ENCODE data around the gene MAPK4.

Gene MAPK4

GRCh38 chr18:50719471-50720324 lies 159.8 kb downstream of the MAPK4 start:
- no peak for DNase-seq (ENCODE audit: low read depth, low spot score)

- DNase-seq (ENCODE audit: low read depth, low spot score): no peak
Measured at GRCh38 chr18:50720325-50720674, 160.4 kb downstream of the MAPK4 start.

DNA sequence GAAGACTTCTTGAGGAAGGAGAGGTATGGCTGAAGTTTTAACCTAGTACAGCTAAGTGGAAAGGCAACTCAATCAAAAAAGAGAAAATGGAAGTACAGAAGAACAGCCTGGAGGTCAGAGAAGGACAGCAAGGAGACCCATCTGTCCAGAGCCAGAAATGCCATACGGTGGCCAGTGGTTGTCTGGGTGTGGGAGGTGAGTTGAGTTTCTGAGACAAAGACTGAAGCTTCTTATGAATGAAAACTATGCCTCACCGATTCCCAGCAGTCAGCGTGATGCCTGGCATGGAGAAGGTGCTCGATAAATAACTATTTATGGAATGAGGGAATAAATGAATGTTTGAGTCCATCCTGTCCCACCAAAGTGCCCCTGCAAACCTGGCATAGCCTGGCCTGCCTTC lies 161.1 kb downstream of the MAPK4 start:
- no peak for DNase-seq (ENCODE audit: low read depth, low spot score)

DNA sequence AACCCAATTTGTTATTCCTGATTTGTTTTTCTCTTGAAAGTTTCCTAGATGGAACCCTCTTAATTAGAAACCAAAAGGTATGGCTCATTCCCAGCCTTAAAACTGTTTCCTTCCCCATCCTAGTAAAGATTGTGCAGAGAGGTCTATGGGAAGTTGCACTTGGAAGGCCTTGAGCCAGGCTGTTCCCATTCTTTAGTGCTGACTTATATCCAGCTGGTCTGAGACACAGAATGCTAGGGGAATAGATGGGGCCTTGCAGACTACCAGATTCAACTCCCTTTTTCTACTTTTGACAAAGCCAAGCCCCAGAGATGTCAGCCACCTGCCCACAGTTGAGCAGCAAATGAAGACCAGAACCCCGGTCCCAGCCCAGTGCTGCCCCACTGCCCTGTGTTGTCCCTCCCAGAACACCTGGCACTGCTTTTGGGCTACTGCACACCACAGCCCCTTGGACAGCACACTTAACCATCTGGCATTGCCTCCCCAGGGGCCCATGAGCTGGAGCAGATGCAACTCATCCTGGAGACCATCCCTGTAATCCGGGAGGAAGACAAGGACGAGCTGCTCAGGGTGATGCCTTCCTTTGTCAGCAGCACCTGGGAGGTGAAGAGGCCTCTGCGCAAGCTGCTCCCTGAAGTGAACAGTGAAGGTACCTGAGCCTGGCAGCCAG lies 161.7 kb downstream of the MAPK4 start:
- DNase-seq (ENCODE audit: low read depth, low spot score): no peak

DNA sequence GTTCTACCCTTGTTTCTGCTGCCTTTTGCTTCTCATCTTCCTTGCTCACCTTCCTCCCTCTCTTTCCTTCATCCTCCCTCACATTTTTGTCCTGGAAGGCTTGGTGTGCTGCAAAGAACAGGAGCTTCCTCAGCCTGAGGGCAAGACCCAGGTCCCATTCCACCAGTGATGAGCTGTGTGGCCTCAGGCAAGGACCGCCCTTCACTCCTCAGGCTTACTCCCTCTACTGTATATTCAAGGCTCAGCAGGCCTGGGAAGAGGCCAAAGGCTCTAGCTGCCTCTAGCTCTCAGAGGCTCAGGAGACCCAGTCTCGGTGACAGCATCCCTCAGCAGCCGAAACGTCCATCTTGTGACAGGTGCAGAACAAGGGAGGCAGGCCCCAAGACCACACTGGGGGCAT lies 162.4 kb downstream of the MAPK4 start:
- no peak for DNase-seq (ENCODE audit: low read depth, low spot score)

- no peak for DNase-seq (ENCODE audit: low read depth, low spot score)
Measured at GRCh38 chr18:50724751-50725151, 164.9 kb downstream of the MAPK4 start.

- no peak for DNase-seq (ENCODE audit: low read depth, low spot score)
Measured at GRCh38 chr18:50726960-50727589, 167.2 kb downstream of the MAPK4 start.

DNA sequence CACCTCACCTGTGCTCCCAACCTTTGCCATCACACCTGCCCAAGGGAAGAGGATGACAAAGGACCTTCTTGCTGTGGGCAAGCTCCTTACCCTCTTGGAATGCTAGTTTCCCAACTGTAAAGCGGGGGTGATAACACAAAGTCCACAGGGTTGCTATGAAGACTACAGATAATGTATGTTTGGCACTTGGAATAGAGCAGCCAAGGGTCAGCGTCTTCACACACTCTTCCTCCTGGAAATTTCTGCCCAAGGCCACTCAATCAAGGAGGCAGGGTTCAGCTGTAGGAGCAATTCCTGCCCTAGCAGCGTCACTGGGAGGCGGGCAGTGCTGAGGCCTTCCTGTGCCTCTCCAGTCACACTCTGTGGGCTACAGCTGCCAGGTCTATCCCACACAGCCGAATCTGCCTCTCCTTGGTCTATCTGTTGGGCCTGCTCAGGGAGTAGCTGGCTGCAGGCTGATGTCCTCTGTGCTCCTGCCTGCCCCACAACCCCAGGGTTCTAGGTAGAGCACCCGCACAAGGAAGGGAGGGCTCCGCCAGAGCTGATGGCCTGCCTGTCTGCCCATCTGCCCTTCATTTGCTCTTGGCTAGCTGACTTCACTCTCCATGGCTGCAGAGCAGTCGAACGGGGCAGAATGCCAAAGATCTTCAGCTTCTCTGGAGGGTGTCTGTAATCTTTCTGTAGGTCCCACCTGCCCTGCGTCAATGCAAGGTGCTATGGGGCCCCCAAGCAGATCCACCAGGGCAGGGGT lies 168.0 kb downstream of the MAPK4 start:
- no peak for DNase-seq (ENCODE audit: low read depth, low spot score)

DNA sequence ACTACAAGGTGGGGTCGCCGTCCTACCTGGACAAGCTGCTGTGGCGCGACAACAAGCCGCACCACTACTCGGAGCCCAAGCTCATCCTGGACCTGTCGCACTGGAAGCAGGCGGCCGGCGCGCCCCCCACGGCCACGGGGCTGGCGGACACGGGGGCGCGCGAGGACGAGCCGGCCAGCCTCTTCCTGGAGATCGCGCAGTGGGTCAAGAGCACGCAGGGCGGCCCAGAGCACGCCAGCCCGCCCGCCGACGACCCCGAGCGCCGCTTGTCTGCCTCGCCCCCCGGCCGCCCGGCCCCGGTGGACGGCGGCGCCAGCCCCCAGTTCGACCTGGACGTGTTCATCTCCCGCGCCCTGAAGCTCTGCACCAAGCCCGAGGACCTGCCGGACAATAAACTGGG lies 169.5 kb downstream of the MAPK4 start:
- DNase-seq (ENCODE audit: low read depth, low spot score): no peak

- no peak for DNase-seq (ENCODE audit: low read depth, low spot score)
Measured at GRCh38 chr18:50729986-50730385, 170.1 kb downstream of the MAPK4 start.

- no peak for DNase-seq (ENCODE audit: low read depth, low spot score)
Measured at GRCh38 chr18:50734342-50734741, 174.5 kb downstream of the MAPK4 start.

DNA sequence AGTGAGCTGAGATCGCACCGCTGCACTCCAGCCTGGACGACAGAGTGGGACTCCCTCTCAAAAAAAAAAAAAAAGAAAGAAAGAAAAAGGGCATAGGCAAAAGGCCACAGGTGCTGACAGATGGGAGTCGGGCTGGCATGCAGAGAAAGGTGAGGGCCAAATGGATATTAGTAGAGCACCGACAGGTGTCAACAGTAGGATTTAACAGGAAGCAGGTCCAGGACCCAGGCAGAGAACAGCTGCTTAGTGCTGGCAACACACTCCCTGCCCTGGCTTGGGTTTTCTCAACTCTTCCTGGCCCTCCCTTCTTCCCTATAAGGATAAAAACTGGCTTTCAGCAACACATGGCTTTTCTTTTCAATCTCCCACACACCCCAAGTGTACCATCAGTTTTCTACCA lies 175.0 kb downstream of the MAPK4 start:
- DNase-seq (ENCODE audit: low read depth, low spot score): no peak

- DNase-seq (ENCODE audit: low read depth, low spot score): no peak
Measured at GRCh38 chr18:50737127-50737526, 177.2 kb downstream of the MAPK4 start.

DNA sequence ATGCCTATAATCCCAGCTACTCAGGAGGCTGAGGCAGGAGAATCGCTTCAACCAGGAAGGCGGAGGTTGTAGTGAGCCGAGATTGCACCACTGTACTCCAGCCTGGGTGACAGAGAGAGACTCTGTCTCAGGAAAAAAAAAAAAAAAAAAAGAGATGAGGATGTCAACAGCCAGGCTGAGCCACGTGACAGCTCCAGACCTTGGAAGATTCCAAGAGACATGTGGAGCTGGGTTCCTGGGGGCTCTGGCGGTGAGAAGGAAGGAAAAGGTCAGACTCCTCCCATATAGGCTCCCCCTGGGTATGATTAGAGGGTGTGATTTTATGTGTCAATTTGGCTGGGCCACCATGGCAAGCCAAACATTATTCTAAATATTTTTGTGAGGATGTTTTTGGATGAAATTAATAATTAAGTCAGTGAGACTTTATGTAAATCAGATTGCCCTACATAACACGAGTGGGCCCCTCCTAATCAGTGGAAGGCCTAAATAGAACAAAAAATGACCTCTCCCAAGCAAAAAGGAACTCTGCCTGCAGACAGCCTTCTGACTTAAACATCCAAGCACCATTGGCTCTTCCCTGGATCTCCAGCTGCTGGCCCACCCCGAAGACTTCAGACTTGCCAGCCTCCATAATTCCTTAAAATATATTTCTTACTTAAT lies 178.3 kb downstream of the MAPK4 start:
- DNase-seq (ENCODE audit: low read depth, low spot score): no peak

- DNase-seq (ENCODE audit: low read depth, low spot score): no peak
Measured at GRCh38 chr18:50742952-50743351, 183.1 kb downstream of the MAPK4 start.

- no peak for DNase-seq (ENCODE audit: low read depth, low spot score)
Measured at GRCh38 chr18:50744253-50744652, 184.4 kb downstream of the MAPK4 start.

- no peak for DNase-seq (ENCODE audit: low read depth, low spot score)
Measured at GRCh38 chr18:50745945-50746344, 186.1 kb downstream of the MAPK4 start.

DNA sequence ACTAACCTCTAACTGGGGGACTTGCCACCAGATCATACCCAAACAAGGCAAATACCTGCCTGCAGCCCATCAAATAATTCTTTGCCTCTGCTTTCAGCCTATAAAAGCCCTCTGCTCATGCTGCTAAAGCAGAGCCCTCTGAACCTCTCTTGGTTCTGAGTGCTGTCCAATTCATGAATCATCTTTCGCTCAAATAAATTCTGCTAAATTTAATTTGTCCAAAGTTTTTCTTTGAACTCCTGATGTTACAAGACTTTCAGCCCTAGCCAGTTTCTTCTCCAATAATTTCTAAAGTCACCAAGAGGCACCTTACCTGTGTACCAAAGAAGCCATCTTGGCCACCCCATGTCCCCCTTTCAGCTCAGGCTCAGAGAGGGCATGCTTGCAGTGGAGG lies 188.0 kb downstream of the MAPK4 start:
- DNase-seq (ENCODE audit: low read depth, low spot score): no peak

GRCh38 chr18:50748243-50749229 lies 188.6 kb downstream of the MAPK4 start:
- DNase-seq (ENCODE audit: low read depth, low spot score): peak; percentile 19

- DNase-seq (ENCODE audit: low read depth, low spot score): no peak
Measured at GRCh38 chr18:50749421-50749820, 189.5 kb downstream of the MAPK4 start.

Measured in astrocyte of the hippocampus (primary cell).